MCF 10A (cell line): Measurements from ENCODE around the gene ZFHX2. TPM values are rescaled to one million over a fixed set of nuclear protein-coding genes. Genes with fewer than 3 reads are reported as not detected.
A peak's percentile ranks its signal among the peaks of the same experiment; 100 is the strongest.
"Not testable (repeated sequence)": the region's sequence is repeated elsewhere in the genome, so short reads cannot be mapped to it uniquely, and the experiment has no call there.

Source experiments
- Bru-seq: library from RNA; stranded (reverse); fragments of 400-500 nt; gene quantifications from one replicate; lab custom pipeline; 2021; lab: Mats Ljungman, UMichigan
- BruChase-seq, 2 experiments: library from RNA; stranded (reverse); fragments of 400-500 nt; gene quantifications; one replicate each; lab custom pipeline; 2021; lab: Mats Ljungman, UMichigan
- BruUV-seq: library from RNA; stranded (reverse); fragments of 400-500 nt; replicated peaks from 2 replicates; lab custom pipeline; 2021; lab: Mats Ljungman, UMichigan
- CTCF ChIA-PET: fragments of 300-600 bp; sonication (Branson Sonifier 250); formaldehyde crosslinking; extraction: SDS; loops from one replicate; lab custom pipeline; 2021; ENCODE audit warnings: antibody characterized with exemption, inconsistent platforms; lab: Yijun Ruan, JAX
- POLR2A ChIA-PET: fragments of 300-600, 350-650 bp; sonication (Branson Sonifier 250); formaldehyde crosslinking; extraction: SDS; loops from one replicate; lab custom pipeline; 2020; ENCODE audit warnings: antibody characterized with exemption, inconsistent platforms; lab: Yijun Ruan, JAX
- DNase-seq: peaks from one replicate; pipeline ENCODE4 v3.0.0-alpha.2; 2018; ENCODE audit not compliant: unreplicated experiment
- H3K27ac Mint-ChIP-seq: one replicate; pipeline ENCODE4 v1.8.0; 2022; ENCODE audit warnings: mild to moderate bottlenecking, low read depth, mixed read lengths; ENCODE audit not compliant: unreplicated experiment
- H3K27me3 Mint-ChIP-seq: one replicate; pipeline ENCODE4 v1.8.0; 2022; ENCODE audit warnings: mixed read lengths; ENCODE audit not compliant: insufficient read depth, unreplicated experiment
- H3K36me3 Mint-ChIP-seq: one replicate; pipeline ENCODE4 v1.8.0; 2022; ENCODE audit warnings: mild to moderate bottlenecking, moderate library complexity, mixed read lengths; ENCODE audit not compliant: insufficient read depth, unreplicated experiment
- H3K4me1 Mint-ChIP-seq: one replicate; pipeline ENCODE4 v1.8.0; 2022; ENCODE audit warnings: mixed read lengths; ENCODE audit not compliant: insufficient read depth, unreplicated experiment
- H3K4me3 Mint-ChIP-seq: one replicate; pipeline ENCODE4 v1.8.0; 2022; ENCODE audit warnings: mild to moderate bottlenecking, moderate library complexity, mixed read lengths; ENCODE audit not compliant: unreplicated experiment
- H3K9me3 Mint-ChIP-seq: one replicate; pipeline ENCODE4 v1.8.0; 2022; ENCODE audit warnings: mixed read lengths; ENCODE audit not compliant: unreplicated experiment
- intact Hi-C: fragments of 100-400 bp; cut with micrococcal nuclease; formaldehyde crosslinking; loops from 2 replicates; pipeline ENCODE4 v1.14.1; 2022
- long read RNA-seq: library from polyadenylated mRNA; stranded (forward); transcript quantifications from one replicate; pipeline ENCODE4 v2.0.0, GENCODE V29; 2022
- total RNA-seq: library from RNA; stranded (reverse); gene quantifications from 2 replicates; pipeline ENCODE4 v1.2.3, GENCODE V29; 2022
- TF ChIP-seq, protein P1 (sequence below): fragments of 200-600 bp; IDR thresholded peaks from one replicate; pipeline ENCODE4 v1.8.0; 2022; ENCODE audit warnings: antibody characterized with exemption, mild to moderate bottlenecking; ENCODE audit not compliant: unreplicated experiment

Gene ZFHX2
- total RNA-seq, result 1.8 and 2.1 TPM in 2 replicates
- percentile 31 among the genes with signal in this experiment for Bru-seq, nascent RNA
- percentile 27 among the genes with signal in this experiment for BruChase-seq, experiment 1, labeled RNA remaining after a 6-hour chase
- BruChase-seq, experiment 2, labeled RNA remaining after a 2-hour chase, result percentile 39 among the genes with signal in this experiment
- long read RNA-seq, partial matches to known transcripts, result 1 of 2 reads
- long read RNA-seq, other reads (novel, unspliced or antisense), result 1 of 2 reads

DNA sequence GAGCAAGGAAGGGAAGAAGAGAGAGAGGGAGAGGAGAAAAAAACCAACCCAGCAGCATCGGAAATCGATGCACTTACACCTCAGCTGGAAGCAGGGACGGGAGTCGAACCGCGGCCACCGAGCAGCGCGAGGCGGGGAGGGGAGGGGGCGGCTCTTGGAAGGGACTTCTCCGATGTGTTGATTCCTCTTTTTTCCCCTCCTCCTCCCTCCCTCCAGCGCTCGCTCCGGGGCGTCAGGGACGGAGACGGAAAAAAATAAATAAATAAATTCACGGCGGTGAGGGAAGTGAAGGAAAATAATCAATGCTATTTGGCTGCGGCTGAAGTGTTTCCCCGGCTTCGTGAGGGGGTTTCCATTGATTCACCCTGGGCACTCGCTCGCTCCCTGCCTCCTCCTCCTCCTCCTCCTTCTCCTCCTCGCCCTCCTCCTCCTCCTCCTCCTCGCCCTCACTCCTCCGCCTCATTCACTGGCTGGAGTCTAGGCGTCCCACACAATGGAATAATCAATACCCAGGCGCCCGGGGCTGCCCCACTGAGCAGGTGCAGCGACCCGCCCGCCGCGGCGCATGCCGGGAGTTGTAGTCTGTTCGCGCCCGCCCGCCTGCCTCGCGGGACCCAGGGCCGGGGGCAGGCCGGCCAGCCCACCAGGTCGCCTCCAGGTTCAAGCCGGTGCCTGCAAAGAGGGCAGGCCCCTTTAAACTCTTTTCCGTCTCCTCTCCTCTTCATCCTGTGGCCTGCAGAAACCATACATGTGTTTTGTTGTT is at the start of gene ZFHX2:
Gene ZFHX2 (minus strand): TSS at position 500 of the 763 bp plus-strand sequence. CDS start 16,440 bp downstream, outside the sequence.
- ChIA-PET POLR2A (interaction anchor here (0.7 to 1.1 kb wide), 4 partner anchors 13 to 955 kb away, joined by 3 to 4 read pairs (median 3); partner anchors contain the start of genes AP1G2 and NGDN), CTCF (interaction anchor here (0.6 to 2.6 kb wide), 7 partner anchors 8 to 248 kb away, joined by 3 to 14 read pairs (median 4); partner anchors contain the start of gene AP1G2)
- TF ChIP-seq, protein P1, sequence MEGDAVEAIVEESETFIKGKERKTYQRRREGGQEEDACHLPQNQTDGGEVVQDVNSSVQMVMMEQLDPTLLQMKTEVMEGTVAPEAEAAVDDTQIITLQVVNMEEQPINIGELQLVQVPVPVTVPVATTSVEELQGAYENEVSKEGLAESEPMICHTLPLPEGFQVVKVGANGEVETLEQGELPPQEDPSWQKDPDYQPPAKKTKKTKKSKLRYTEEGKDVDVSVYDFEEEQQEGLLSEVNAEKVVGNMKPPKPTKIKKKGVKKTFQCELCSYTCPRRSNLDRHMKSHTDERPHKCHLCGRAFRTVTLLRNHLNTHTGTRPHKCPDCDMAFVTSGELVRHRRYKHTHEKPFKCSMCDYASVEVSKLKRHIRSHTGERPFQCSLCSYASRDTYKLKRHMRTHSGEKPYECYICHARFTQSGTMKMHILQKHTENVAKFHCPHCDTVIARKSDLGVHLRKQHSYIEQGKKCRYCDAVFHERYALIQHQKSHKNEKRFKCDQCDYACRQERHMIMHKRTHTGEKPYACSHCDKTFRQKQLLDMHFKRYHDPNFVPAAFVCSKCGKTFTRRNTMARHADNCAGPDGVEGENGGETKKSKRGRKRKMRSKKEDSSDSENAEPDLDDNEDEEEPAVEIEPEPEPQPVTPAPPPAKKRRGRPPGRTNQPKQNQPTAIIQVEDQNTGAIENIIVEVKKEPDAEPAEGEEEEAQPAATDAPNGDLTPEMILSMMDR, result no peak
- Mint-ChIP-seq H3K27me3 (no peaks in the 10 kb centered on the region), H3K4me1 (peaks cover 6% of the 10 kb centered on the region), H3K4me3 (no peak within 1 kb of the TSS), H3K9me3 (no peaks in the 10 kb centered on the region), H3K36me3 (no peaks in the 10 kb centered on the region), H3K27ac (peak within 1 kb of the TSS; percentile 36)
- intact Hi-C loops, result no loop called here
- no TSS peak for BruUV-seq
- DNase-seq, result peak; percentile 59

DNA sequence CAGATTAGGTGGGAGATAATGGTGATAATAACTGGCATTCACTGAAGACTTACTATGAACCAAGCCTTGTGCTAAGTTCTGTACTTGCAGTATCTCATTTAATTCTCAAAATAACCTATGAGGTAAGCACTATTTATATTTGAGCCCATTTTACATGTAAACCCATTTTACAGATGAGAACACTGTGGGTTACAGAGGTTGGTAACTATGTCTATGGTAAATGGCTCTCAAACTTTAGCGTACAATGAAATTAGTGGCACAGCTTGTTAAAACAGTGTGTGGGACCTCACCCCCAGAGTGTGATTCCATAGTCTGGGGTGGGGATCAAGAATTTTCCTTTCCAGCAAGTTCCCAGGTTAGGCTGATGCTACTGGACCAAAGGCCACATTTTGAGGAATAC is 49.2 kb upstream of the ZFHX2 start:
- Mint-ChIP-seq H3K27me3 (peaks cover 7% of the 10 kb centered on the region), H3K27ac (no peak overlapping the region), H3K4me3 (no peak overlapping the region), H3K36me3 (no peaks in the 10 kb centered on the region), H3K9me3 (no peaks in the 10 kb centered on the region), H3K4me1 (no peaks in the 10 kb centered on the region)
- no peak for DNase-seq
- POLR2A ChIA-PET, result no interaction called here
- CTCF ChIA-PET, result interaction anchor here (0.7 to 2.4 kb wide), 4 partner anchors 10 to 330 kb away, joined by 3 to 5 read pairs (median 3); no protein-coding TSS in a partner anchor
- intact Hi-C loops, result no loop called here
- no TSS peak for BruUV-seq
- TF ChIP-seq, protein P1, result no peak

DNA sequence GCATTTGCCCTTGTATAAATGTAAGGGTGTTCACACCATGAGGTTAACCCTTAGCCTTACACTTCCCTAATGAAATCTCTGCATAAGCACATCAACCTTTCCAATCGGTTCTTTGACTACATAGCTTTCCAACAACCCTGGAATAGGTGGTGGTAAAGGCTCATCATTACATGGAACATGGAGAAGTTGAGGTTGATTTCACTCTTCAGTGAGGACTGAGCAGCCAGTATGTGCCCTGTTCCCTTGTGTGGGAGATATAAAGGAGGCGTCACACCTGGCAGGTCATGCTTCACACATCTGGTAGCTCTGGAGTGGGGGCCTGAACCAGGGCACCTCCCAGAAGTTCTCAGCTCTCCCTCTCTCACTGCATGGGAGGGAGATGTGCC is 48.8 kb upstream of the ZFHX2 start:
- no peaks in the 10 kb centered on the region for H3K4me1 Mint-ChIP-seq
- H3K36me3 Mint-ChIP-seq, result no peaks in the 10 kb centered on the region
- DNase-seq, result no peak
- H3K27me3 Mint-ChIP-seq, result peaks cover 11% of the 10 kb centered on the region
- CTCF ChIA-PET, result interaction anchor here (0.8 to 2.4 kb wide), 4 partner anchors 11 to 330 kb away, joined by 3 to 5 read pairs (median 4); no protein-coding TSS in a partner anchor
- no peak overlapping the region for H3K27ac Mint-ChIP-seq
- H3K4me3 Mint-ChIP-seq, result no peak overlapping the region
- TF ChIP-seq, protein P1, result no peak
- POLR2A ChIA-PET, result no interaction called here
- intact Hi-C loops, result no loop called here
- no TSS peak for BruUV-seq
- no peaks in the 10 kb centered on the region for H3K9me3 Mint-ChIP-seq

DNA sequence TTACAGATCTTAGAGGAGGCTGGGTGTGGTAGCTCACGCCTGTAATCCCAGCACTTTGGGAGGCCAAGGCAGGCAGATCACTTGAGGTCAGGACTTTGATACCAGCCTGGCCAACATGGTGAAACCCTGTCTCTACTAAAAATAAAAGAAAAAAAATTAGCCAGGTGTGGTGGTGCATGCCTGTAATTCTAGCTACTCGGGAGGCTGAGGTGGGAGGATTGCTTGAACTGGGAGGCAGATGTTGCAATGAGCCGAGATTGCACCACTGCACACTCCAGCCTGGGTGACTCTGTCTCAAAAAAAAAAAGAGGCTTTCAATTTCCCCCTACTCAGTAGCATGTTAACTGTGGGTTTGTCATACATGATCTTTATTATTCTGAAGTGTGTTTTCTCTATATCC is 42.6 kb upstream of the ZFHX2 start:
- BruUV-seq, H3K4me1 Mint-ChIP-seq, H3K27ac Mint-ChIP-seq, H3K9me3 Mint-ChIP-seq, POLR2A ChIA-PET, H3K36me3 Mint-ChIP-seq, DNase-seq, H3K4me3 Mint-ChIP-seq, intact Hi-C loops: not testable (repeated sequence)
- H3K27me3 Mint-ChIP-seq, result peaks cover 12% of the 10 kb centered on the region
- CTCF ChIA-PET, result interaction anchor here (0.6 to 1.4 kb wide), 4 partner anchors 13 to 318 kb away, joined by 3 to 5 read pairs (median 4); no protein-coding TSS in a partner anchor
